ENCODE measurements around the gene WAPL. TPM values are rescaled to one million over a fixed set of nuclear protein-coding genes. Genes with fewer than 3 reads are reported as not detected.

The WAPL gene
- total and polyA plus RNA-seq, 9 of the 15 experiments (the other 6 are each of a cell fraction or from before 2014, with no cell fraction given): 14.3 to 36.4 (median 25.3) TPM

GRCh38 chr10:86521678-86522509 is at the start of gene WAPL (continued):
- TF ChIP-seq ZFX (CRISPR knock-in tag; IDR thresholded peaks at IDR 0.05) (peak; percentile 97), PHF8 (IDR thresholded peaks at IDR 0.05; ENCODE audit: borderline replicate concordance, low read length) (peak; percentile 85; the same call in 1 of the 2 replicates), ZNF395 (CRISPR knock-in tag; IDR thresholded peaks at IDR 0.05) (0 out of 2 replicates have a peak, but pooled peaks have one; percentile 35), XRCC3 (IDR thresholded peaks at IDR 0.05) (no peak), RBBP5 (IDR thresholded peaks at IDR 0.05; ENCODE audit: borderline replicate concordance, insufficient read depth, low read length, poor library complexity, severe bottlenecking) (no peak), TBP (optimal IDR thresholded peaks at IDR 0.05; ENCODE audit: low read depth, low read length) (peak; percentile 47), ARID3A (IDR thresholded peaks at IDR 0.05; ENCODE audit: borderline replicate concordance, low read depth, low read length) (no peak), PHB (CRISPR knock-in tag; IDR thresholded peaks at IDR 0.05) (no peak), ZEB2 (IDR thresholded peaks at IDR 0.05) (no peak), FOSL1 (tag; conservative IDR thresholded peaks at IDR 0.05) (no peak), ELK1 (CRISPR knock-in tag; IDR thresholded peaks at IDR 0.05) (no peak), USF2 (CRISPR knock-in tag; IDR thresholded peaks at IDR 0.05) (no peak), ZBTB9 (CRISPR knock-in tag; IDR thresholded peaks at IDR 0.05) (no peak), XRCC5 (IDR thresholded peaks at IDR 0.05; ENCODE audit: low read depth, low read length) (no peak), CREBBP (IDR thresholded peaks at IDR 0.05; ENCODE audit: low read depth, low read length) (no peak), MED1 (CRISPR knock-in tag; IDR thresholded peaks at IDR 0.05; ENCODE audit: borderline replicate concordance) (no peak), PCBP1 (IDR thresholded peaks at IDR 0.05; ENCODE audit: low read depth, low read length, poor library complexity, severe bottlenecking) (no peak), TCFL5 (CRISPR knock-in tag; conservative IDR thresholded peaks at IDR 0.05) (no peak), ZNF239 (CRISPR knock-in tag; IDR thresholded peaks at IDR 0.05) (no peak)
- TF ChIP-seq, protein P1, sequence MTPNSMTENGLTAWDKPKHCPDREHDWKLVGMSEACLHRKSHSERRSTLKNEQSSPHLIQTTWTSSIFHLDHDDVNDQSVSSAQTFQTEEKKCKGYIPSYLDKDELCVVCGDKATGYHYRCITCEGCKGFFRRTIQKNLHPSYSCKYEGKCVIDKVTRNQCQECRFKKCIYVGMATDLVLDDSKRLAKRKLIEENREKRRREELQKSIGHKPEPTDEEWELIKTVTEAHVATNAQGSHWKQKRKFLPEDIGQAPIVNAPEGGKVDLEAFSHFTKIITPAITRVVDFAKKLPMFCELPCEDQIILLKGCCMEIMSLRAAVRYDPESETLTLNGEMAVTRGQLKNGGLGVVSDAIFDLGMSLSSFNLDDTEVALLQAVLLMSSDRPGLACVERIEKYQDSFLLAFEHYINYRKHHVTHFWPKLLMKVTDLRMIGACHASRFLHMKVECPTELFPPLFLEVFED (CRISPR knock-in tag; conservative IDR thresholded peaks at IDR 0.05): no peak

Measured in K562 (cell line).